Forelimb muscle (tissue), 1 donor: Measurements from ENCODE around the gene BMPER. TPM values are rescaled to one million over a fixed set of nuclear protein-coding genes. Genes with fewer than 3 reads are reported as not detected.

Source experiments
- DNase-seq: peaks from one replicate; pipeline ENCODE4 v3.0.0-alpha.2; 2013; ENCODE audit warnings: low read depth
- polyA plus RNA-seq: library from polyadenylated mRNA; unstranded; fragments of 120-200 nt; gene quantifications from one replicate; pipeline ENCODE4 v1.2.1, GENCODE V29; 2013; ENCODE audit not compliant: insufficient read length

BMPER gene
- polyA plus RNA-seq: 3.6 TPM

GRCh38 chr7:33905389-33906032 lies at the start of gene BMPER:
Gene BMPER, plus strand, starts transcription at chr7:33905539. Its CDS starts 75 bp downstream, at chr7:33905614.
- DNase-seq: no peak

GRCh38 chr7:33861947-33862346 lies 43.4 kb upstream of the BMPER start:
- DNase-seq: no peak

- no peak for DNase-seq
Observed at GRCh38 chr7:33862946-33863814, 42.2 kb upstream of the BMPER start.

DNA sequence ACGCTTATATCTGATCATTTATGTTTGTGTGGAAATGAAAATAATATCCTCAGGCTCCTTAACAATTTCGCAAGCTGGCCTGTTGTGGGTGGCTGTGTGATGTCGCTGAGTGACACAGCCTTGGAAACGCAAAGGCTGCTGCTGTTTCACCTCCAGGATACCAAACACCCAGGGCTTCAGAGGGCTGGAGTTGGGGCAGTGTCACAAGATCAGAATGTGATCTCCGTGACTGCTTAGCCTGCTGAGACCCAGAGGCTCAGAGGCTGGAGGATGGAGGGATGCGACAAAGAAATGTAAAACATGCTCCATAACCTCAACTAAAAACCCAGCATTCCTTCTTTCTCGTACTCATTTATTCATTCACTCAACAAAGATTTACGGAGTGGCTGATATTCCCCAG lies 37.2 kb upstream of the BMPER start:
- DNase-seq: no peak

DNA sequence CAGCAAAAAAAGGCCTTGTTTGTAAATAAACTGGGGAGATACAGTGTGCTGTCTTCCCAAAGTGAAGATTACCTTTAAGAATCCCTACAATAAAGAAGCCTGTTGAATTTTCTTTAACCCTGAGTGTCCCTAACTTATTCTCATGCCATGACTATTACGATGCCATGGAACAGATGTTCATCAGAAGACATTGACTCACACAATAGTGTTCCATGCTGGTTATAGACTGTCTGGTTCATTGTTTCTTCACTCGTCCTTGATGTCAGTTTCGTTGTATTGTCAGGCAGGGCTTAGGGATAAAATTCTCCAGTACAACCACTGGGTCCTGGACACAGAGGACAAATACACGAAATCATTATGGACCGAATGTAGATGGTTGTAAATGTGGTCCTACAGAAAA lies 36.2 kb upstream of the BMPER start:
- DNase-seq: no peak

DNA sequence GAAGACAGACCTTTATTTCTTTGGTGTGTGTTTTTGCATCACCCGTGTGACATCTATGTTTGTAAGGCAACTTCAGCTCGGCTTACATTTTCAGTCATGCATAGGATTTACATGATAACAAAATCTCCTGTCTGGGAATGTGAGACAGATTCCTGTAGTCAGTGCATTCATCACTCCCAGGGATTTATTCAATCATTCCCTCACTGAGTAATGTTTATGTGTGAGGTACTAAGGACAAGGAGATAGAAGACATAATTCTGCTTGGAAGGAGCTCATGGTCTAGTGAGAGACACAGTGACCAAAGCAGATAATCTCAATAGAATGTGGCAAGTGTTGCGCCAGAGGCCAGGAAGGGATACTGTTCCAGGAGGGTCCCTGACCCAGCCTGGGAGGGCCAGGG lies 35.2 kb upstream of the BMPER start:
- DNase-seq: no peak

GRCh38 chr7:33872870-33873269 lies 32.5 kb upstream of the BMPER start:
- DNase-seq: no peak

DNA sequence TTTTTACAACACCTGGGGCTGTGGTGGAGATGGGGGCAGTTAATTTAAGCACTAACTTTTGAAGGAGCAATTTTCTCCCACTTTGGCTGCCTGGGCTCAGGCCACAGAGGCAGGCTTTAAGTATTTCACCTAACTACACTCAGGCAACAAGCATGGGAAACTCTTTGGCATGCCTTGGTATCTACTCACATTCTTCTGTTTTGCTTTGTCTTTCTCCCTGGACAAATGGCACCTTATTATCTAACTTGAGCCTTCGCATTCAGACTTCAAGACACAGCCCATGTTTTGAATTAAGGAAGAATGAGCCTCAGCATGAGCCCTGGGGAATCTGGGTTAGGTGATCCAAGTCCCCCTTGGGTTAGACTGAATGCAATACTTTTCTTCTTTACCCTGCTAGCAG lies 31.8 kb upstream of the BMPER start:
- no peak for DNase-seq

DNA sequence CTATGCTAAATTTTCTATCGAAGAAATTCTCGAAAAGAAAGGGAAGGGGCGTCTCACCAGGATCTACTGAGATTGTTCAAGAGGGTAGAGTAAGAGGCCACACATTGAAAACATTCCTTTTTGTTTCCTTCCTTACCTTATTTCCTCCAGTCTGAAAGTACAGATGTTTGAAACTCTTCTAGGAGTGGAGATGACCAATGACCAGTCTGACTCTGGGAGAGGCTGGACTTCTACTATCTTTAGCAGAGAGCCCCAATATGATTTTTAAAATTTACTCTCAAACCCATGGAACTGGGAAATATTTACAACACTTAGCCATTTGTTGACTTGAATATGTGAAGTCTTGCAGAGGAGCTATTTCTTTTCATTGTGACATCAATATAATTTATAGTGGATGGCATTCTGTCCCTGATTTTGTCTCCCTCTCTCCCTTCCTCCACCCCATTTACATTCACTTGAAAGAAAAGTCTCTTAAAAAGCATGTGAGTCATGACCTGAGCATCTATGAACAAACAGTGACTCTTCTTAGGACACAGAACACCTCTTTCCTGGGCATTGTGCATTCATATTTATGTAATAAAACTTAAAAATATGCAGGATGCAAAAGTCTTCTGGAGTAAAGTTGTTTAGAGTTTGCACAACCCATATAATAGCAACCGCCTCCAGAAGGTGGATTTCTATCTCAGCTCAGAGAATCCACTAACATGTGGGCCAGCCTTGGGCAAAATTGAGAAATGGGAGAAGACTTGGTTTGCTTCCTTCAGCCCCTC lies 31.2 kb upstream of the BMPER start:
- DNase-seq: no peak

GRCh38 chr7:33874943-33875342 lies 30.4 kb upstream of the BMPER start:
- no peak for DNase-seq

DNA sequence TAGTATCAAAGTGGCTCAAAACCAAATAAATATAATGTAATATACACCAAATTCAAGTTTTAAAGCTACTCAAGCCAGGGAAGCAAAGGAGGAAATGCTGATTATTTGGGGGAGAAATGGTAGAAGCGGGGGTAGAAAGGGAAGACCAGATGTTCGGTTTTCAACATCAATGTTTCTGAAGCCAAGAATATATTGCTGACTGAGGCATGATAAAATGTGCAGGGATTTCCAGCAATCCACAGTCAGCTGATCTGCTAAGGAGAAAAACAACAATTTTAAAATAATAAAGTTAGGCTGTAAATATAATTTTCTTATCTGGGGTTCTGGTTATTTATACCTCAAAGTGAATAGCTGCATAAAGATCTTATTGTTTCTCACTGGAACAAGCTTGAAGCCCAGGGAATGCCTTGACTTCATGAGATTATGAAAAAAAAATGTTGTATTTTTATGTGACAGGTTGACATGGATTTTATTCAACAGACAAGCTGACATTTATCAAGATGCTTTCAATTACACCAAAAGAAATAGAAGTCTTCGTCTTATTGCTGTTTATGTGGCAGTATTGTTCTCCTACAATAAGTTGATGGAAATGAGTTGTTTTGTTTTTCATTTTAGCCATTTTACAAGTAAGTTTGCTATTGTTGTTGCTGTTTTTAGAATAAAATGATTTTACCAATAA lies 28.6 kb upstream of the BMPER start:
- no peak for DNase-seq

DNA sequence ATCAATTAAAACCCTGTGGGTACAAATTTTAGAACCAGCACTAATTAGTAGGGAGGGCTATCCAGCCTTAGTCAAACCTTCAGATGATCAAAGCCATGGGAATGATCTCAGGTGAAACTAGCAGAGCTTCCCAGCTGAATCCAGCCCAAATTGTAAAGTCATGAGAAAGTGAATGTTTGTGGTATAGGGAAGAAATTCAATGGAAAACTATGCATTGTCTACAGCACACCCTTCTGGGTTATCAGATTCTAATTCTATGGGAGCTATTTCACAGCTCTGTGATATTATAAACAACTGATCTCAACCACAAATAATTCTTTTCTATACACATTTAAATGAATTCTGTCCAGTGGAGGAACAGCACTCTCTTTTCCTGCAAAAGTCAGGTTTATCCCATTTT lies 24.6 kb upstream of the BMPER start:
- DNase-seq: no peak

GRCh38 chr7:33881316-33881715 lies 24.0 kb upstream of the BMPER start:
- no peak for DNase-seq

GRCh38 chr7:33882040-33882837 lies 23.1 kb upstream of the BMPER start:
- DNase-seq: no peak

GRCh38 chr7:33882950-33883670 lies 22.2 kb upstream of the BMPER start:
- no peak for DNase-seq

DNA sequence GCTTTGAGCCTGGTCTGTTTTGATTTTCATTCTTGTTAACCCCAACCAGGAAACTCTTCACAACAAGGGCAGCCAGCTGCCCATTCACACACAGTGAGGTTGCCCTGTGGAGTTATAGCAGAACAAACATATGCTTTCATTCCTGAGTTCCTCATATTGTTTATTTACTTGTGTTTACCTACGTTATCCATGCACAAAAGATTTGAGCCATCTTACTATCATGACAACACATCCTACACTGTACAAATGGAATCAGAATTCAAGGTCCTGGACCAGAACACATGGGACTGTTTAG lies 21.7 kb upstream of the BMPER start:
- DNase-seq: no peak

GRCh38 chr7:33885290-33886148 lies 19.8 kb upstream of the BMPER start:
- DNase-seq: no peak

- no peak for DNase-seq
Observed at GRCh38 chr7:33886149-33886623, 19.2 kb upstream of the BMPER start.

GRCh38 chr7:33887266-33887975 lies 17.9 kb upstream of the BMPER start:
- no peak for DNase-seq
